ENCODE results near the gene NXPH4.

Gene NXPH4

DNA sequence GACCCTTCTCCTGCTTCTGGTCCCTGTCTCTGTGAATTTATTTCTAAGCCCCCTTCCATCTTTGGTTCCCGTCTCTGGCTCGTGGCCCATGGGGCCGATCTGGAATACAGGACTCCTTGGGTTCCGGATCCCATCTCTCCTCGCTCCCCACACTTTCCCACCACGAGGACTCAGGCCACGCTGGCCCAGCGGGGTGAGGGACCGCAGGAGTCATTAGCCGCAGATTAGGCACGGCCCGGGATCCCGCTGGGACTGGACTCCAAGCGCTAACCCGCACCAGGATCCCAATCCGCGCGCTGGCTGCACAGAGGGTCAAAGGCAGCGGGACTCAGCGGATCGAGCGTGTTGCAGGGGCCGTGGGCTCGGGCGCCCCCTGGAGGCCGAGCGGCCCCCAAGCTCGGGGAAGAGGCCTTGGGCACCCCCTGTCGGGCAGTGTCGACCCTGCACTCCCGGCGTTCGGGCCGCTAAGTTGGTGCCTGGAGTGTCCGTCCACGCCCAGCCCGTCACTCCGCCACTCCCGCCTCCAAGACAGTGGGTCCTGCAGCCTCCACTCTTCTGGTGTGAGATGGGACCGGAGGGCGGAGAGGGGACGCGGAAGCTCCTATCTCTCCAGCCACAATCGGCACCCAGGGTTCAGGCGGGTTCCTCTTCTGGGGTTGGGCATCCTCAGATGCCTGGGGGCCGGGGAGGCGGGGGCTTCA, 22.4 kb downstream of the NXPH4 start:
- peak overlapping the region; percentile 64 for H3K4me3 ChIP-seq (ENCODE audit: low read depth, low read length)
- no peak for DNase-seq (ENCODE audit: low read depth)
- TF ChIP-seq CTCF (IDR thresholded peaks at IDR 0.05; ENCODE audit: control insufficient read depth, extremely low read depth, insufficient read depth): peak; percentile 100

DNA sequence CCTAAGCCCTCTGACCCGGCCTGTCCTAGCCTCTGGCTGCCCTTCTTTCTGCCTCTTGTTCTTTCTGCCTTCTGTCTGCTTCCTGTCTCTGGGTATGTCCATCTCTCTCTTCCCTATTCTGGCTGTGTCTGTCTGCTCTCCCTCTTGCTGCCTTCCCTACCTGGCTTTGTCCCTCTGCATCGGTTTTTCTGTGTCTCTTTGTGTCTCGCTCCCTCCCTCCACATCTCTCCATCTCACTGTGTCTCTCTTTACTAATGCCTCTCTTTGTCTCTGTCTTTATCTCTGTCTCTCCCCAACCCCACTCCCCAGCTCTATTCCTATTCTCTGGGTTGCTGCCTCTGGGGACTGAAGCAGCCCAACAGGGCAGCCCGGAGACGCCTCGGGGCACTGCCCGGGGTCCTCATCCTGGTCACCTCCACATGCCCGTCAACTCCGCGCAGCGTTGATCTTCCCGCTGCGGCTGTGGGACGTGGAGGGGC, 23.0 kb downstream of the NXPH4 start:
- no peak for DNase-seq (ENCODE audit: low read depth)
- no peak for TF ChIP-seq CTCF (IDR thresholded peaks at IDR 0.05; ENCODE audit: control insufficient read depth, extremely low read depth, insufficient read depth)

GRCh38 chr12:57240066-57240921, 23.7 kb downstream of the NXPH4 start:
- no peak for DNase-seq (ENCODE audit: low read depth)
- TF ChIP-seq CTCF (IDR thresholded peaks at IDR 0.05; ENCODE audit: control insufficient read depth, extremely low read depth, insufficient read depth): peak; percentile 17; the same call in 1 of the 2 replicates
- peak overlapping the region; percentile 64 for H3K4me3 ChIP-seq (ENCODE audit: low read depth, low read length)

More for the DNA sequence above, 23.0 kb downstream of the NXPH4 start:
- peak overlapping the region; percentile 64 for H3K4me3 ChIP-seq (ENCODE audit: low read depth, low read length)

DNA sequence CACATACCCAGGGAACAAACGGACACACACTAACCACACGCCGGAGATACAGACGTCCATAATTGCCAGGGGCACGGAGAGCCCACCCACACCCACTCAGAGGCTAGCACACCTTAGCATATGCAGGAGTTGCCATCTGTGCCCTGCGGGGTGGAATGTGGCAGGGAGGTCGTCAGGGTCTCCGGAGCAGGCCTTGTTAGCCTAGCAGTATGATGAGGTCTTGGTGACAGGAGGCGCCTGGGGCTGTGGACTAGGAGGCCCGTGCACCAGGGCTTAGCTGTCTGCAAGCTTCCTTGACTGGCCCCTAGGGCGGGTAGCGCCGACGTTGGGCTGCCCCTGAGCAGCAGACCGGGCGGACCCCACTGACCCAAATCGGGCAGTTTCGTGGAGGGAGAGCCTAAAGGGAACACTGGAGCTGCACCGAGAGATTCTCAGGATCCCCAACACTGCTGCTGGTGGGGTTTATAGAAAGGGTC, 24.4 kb downstream of the NXPH4 start:
- no peak for TF ChIP-seq CTCF (IDR thresholded peaks at IDR 0.05; ENCODE audit: control insufficient read depth, extremely low read depth, insufficient read depth)
- DNase-seq (ENCODE audit: low read depth): no peak
- H3K4me3 ChIP-seq (ENCODE audit: low read depth, low read length): peak overlapping the region; percentile 64

GRCh38 chr12:57241402-57242310, 25.1 kb downstream of the NXPH4 start:
- H3K4me3 ChIP-seq (ENCODE audit: low read depth, low read length): peak overlapping the region; percentile 64
- DNase-seq (ENCODE audit: low read depth): no peak
- TF ChIP-seq CTCF (IDR thresholded peaks at IDR 0.05; ENCODE audit: control insufficient read depth, extremely low read depth, insufficient read depth): no peak

- DNase-seq (ENCODE audit: low read depth): no peak
- peak; percentile 5; the same call in 1 of the 2 replicates for TF ChIP-seq CTCF (IDR thresholded peaks at IDR 0.05; ENCODE audit: control insufficient read depth, extremely low read depth, insufficient read depth)
- H3K4me3 ChIP-seq (ENCODE audit: low read depth, low read length): peak overlapping the region; percentile 52
Observed at GRCh38 chr12:57242329-57242690, 25.7 kb downstream of the NXPH4 start.

All from LNCaP clone FGC (cell line).